GM19240 (cell line): ENCODE data around the gene STK11.

Experiments used
- DNase-seq: peaks from one replicate; pipeline ENCODE4 v3.0.0; 2011; ENCODE audit warnings: low spot score; ENCODE audit not compliant: insufficient read length

The STK11 gene

GRCh38 chr19:1271528-1272422 lies 66.2 kb downstream of the STK11 start:
- DNase-seq, result no peak

- no peak for DNase-seq
Observed at GRCh38 chr19:1272423-1273262, 67.1 kb downstream of the STK11 start.

GRCh38 chr19:1273263-1274041 lies 67.9 kb downstream of the STK11 start:
- no peak for DNase-seq

GRCh38 chr19:1274081-1274851 lies 68.7 kb downstream of the STK11 start:
- DNase-seq, result no peak

GRCh38 chr19:1274852-1275259 lies 69.3 kb downstream of the STK11 start:
- no peak for DNase-seq

GRCh38 chr19:1275260-1275975 lies 69.8 kb downstream of the STK11 start, which contains the start of gene FAM174C:
FAM174C (plus strand) TSS chr19:1275530; CDS start chr19:1275550, 20 bp downstream.
- peak; percentile 95 for DNase-seq

- DNase-seq, result no peak
Observed at GRCh38 chr19:1275976-1276627, 70.5 kb downstream of the STK11 start.

GRCh38 chr19:1276628-1277022 lies 71.0 kb downstream of the STK11 start:
- no peak for DNase-seq

- no peak for DNase-seq
Observed at GRCh38 chr19:1277061-1277460, 71.5 kb downstream of the STK11 start.
